Upper lobe of left lung (tissue), 6 donors: ENCODE data around the gene ANXA9. TPM values are rescaled to one million over a fixed set of nuclear protein-coding genes. Genes with fewer than 3 reads are reported as not detected.

Experiments used
- ATAC-seq, 2 donors: fragments of 200-7000 bp; cut with Tn5 transposase; one replicate each; pipeline ENCODE4 v1.9.1; 2022; ENCODE audit warnings: mild to moderate bottlenecking in 2 of 2, moderate library complexity in 2 of 2; ENCODE audit not compliant: low FRiP score in 2 of 2
- DNase-seq, 2 donors: peaks; one replicate each; pipeline ENCODE4 v3.0.0-alpha.2; 2019 to 2020
- H3K27ac ChIP-seq, 4 donors: fragments of 200-600 bp; sonication (generic); one replicate each; pipeline ENCODE4 v1.5.1; 2016 to 2019
- H3K27me3 ChIP-seq, 4 donors: fragments of 200-600 bp; sonication (generic); one replicate each; pipeline ENCODE4 v1.5.1; 2017 to 2019
- H3K36me3 ChIP-seq, 4 donors: fragments of 200-600 bp; sonication (generic); one replicate each; pipeline ENCODE4 v1.5.1; 2016 to 2019
- H3K4me1 ChIP-seq, 4 donors: fragments of 200-600 bp; sonication (generic); one replicate each; pipeline ENCODE4 v1.5.1; 2018 to 2019
- H3K4me3 ChIP-seq, 4 donors: fragments of 200-600 bp; sonication (generic); one replicate each; pipeline ENCODE4 v1.5.1; 2017 to 2019; ENCODE audit warnings: mild to moderate bottlenecking in 2 of 4, moderate library complexity in 1 of 4
- H3K9me3 ChIP-seq, 4 donors: fragments of 200-600 bp; sonication (generic); one replicate each; pipeline ENCODE4 v1.5.1; 2018 to 2019
- EP300 ChIP-seq, 4 donors: sonication (generic); formaldehyde crosslinking; IDR thresholded peaks; one replicate each; pipeline ENCODE4 v1.5.1; 2017; ENCODE audit warnings: antibody characterized with exemption in 4 of 4, control low read depth in 2 of 4
- POLR2A ChIP-seq, 4 donors: fragments of 450-650 bp; IDR thresholded peaks; one replicate each; pipeline ENCODE4 v1.5.1; 2016 to 2017; ENCODE audit warnings: antibody characterized with exemption in 4 of 4, mild to moderate bottlenecking in 2 of 4
- POLR2AphosphoS5 ChIP-seq, 2 donors: sonication (generic); formaldehyde crosslinking; IDR thresholded peaks; one replicate each; pipeline ENCODE4 v1.5.1; 2017; ENCODE audit warnings: antibody characterized with exemption in 2 of 2
- WGBS, 2 donors: methylation state at CpG; one replicate each; pipeline ENCODE4 v1.1.5; 2017 to 2018; 5-methylcytosine and 5-hydroxymethylcytosine counted together
- total RNA-seq, 6 donors: library from RNA; depleted of rRNA in 4 of 6; stranded (reverse); fragments of >200 nt in 4 of 6; gene quantifications; one replicate each; pipeline versions ENCODE4 v1.1.0 to v1.2.1, GENCODE V29; 2016 to 2021
- TF ChIP-seq, protein P1 (sequence below), 6 experiments: fragments of 450-650 bp in 4 of 6; fragments of 200-600 bp in 2 of 6; sonication (generic) in 2 of 6; IDR thresholded peaks; one replicate each; pipeline ENCODE4 v1.5.1; 2016 to 2019; ENCODE audit warnings: antibody characterized with exemption in 6 of 6
- donor health status: DM: no; HTN: no; CAD: no; lungs with moderate emphysema.
- donor health status: DM: no; HTN: yes; CAD: no; lungs with severe emphysema.

ANXA9 gene
- total RNA-seq, 6 donors from 2014 or later: 0.67 to 5.2 (median 1.2) TPM; not detected in 1

DNA sequence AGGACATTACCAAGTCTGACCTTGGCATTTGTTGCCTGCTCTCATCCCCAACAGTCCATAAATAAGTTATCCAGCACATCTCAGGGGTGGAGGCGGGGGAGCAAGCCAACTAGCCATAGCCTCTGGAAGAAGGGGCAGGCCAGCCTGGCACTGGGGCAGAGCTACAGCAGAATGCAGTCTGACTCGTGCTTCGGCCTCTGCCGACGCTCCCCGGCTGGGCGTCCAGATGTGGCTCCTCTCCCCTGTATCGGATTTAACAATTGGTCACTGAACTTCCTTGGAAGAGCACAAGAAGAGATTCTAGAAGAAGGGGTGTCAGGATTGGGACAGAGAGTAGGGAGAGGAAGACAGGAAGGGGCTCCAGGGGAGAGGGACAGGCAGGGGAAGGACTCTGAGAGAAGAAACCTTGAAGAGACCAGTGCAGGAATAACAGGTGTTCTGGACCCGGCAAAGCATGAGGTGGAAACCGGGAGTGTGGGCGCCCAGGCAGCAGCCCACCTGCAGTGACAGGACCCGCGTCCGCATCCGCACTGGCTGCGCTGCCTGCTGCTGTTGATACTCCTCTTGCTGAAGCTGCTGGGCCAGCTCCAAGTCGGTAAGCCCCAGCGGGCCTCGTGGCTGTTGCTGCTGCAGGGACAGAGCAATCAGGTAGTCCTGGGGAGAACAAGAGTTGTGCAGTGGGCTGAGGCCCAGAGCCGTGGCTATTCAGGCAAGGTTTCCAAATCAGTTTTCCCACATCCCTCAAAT lies 15.2 kb downstream of the ANXA9 start:
- no peak overlapping the region for H3K4me3 ChIP-seq
- 84 to 90% methylated on average over 18 to 20 of the region's 20 CpGs for WGBS, 2 donors
- peak in 1 of 2 donors; percentile 64 for DNase-seq
- H3K9me3 ChIP-seq: no peaks in the 10 kb centered on the region
- peaks cover 15 to 57% (median 32%) of the 10 kb centered on the region in 4 donors for H3K36me3 ChIP-seq
- H3K4me1 ChIP-seq: peaks cover 8 to 25% (median 14%) of the 10 kb centered on the region in 4 donors
- ATAC-seq: no peak
- no peaks in the 10 kb centered on the region for H3K27me3 ChIP-seq
- no peak for TF ChIP-seq POLR2A (IDR thresholded peaks at IDR 0.05)
- no peak for TF ChIP-seq POLR2AphosphoS5 (IDR thresholded peaks at IDR 0.05)
- TF ChIP-seq, protein P1, sequence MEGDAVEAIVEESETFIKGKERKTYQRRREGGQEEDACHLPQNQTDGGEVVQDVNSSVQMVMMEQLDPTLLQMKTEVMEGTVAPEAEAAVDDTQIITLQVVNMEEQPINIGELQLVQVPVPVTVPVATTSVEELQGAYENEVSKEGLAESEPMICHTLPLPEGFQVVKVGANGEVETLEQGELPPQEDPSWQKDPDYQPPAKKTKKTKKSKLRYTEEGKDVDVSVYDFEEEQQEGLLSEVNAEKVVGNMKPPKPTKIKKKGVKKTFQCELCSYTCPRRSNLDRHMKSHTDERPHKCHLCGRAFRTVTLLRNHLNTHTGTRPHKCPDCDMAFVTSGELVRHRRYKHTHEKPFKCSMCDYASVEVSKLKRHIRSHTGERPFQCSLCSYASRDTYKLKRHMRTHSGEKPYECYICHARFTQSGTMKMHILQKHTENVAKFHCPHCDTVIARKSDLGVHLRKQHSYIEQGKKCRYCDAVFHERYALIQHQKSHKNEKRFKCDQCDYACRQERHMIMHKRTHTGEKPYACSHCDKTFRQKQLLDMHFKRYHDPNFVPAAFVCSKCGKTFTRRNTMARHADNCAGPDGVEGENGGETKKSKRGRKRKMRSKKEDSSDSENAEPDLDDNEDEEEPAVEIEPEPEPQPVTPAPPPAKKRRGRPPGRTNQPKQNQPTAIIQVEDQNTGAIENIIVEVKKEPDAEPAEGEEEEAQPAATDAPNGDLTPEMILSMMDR (IDR thresholded peaks at IDR 0.05): no peak
- no peak for TF ChIP-seq EP300 (IDR thresholded peaks at IDR 0.05)
- H3K27ac ChIP-seq: no peak overlapping the region

DNA sequence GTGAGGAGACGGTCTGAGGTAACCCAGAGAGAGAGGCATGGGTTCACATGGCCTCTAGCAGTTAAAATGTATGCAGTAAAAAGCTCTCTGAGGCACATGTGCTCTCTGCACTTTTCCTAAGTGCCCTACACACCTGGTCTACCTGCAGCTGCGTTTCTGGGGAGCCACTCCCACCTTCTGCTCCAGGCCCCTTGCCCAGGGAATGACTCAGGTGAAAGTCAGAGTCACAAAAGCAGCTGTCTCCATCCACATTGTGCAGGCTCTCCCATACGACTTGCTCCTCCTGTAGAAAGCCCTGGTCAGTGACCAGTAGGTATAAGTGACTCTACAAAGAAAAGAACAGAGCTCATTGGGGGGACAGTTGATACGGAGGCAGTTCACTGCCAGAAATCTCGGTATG lies 15.9 kb downstream of the ANXA9 start:
- no peak overlapping the region for H3K27ac ChIP-seq
- WGBS, 2 donors: 66 to 100% methylated on average over 3 to 5 of the region's 5 CpGs
- DNase-seq (no peak), ATAC-seq (no peak)
- TF ChIP-seq POLR2A (IDR thresholded peaks at IDR 0.05) (no peak), POLR2AphosphoS5 (IDR thresholded peaks at IDR 0.05) (no peak), EP300 (IDR thresholded peaks at IDR 0.05) (no peak)
- TF ChIP-seq, protein P1 (IDR thresholded peaks at IDR 0.05): no peak
- H3K4me1 ChIP-seq: peaks cover 14 to 31% (median 20%) of the 10 kb centered on the region in 4 donors
- no peak overlapping the region for H3K4me3 ChIP-seq
- peaks cover 15 to 57% (median 32%) of the 10 kb centered on the region in 4 donors for H3K36me3 ChIP-seq
- H3K9me3 ChIP-seq: no peaks in the 10 kb centered on the region
- no peaks in the 10 kb centered on the region for H3K27me3 ChIP-seq

DNA sequence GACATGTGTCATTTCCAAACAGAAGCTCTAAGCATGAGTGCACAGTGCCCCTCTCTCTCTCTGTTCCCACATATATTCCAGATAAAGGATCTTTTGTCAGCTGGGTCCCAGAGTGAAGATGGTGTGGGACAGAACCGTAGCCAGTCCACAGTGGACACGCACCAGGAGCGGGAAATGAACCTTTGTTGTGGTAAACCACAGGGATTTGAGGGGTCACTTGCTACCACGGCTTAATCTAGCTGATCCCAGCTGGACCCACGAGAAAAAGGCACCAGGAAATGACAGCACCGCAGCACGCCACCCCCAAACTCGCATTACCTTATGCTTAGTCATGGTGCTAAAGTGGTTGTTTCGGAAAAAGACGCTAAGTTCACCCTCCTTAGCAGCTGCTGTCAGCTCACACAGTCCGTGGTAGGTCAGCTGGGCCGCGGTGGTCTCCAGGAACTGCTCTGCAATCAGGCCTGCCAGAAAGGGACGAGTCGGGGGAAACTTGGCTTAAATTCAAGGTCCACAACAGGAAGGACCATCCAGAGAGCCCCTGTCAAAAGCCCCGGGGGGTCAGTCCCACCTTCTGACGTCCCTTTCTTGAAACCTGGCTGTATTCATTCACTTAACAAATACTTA lies 17.1 kb downstream of the ANXA9 start:
- Histone ChIP-seq H3K9me3 (no peaks in the 10 kb centered on the region), H3K4me1 (peaks cover 25 to 43% (median 32%) of the 10 kb centered on the region in 4 donors), H3K27ac (no peak overlapping the region), H3K4me3 (no peak overlapping the region), H3K36me3 (peaks cover 15 to 57% (median 32%) of the 10 kb centered on the region in 4 donors), H3K27me3 (no peaks in the 10 kb centered on the region)
- TF ChIP-seq, protein P1 (IDR thresholded peaks at IDR 0.05): no peak
- TF ChIP-seq POLR2A (IDR thresholded peaks at IDR 0.05) (no peak), EP300 (IDR thresholded peaks at IDR 0.05) (no peak), POLR2AphosphoS5 (IDR thresholded peaks at IDR 0.05) (no peak)
- ATAC-seq (no peak), DNase-seq (peak in 1 of 2 donors; percentile 30)
- WGBS, 2 donors: 67 to 72% methylated on average over 14 to 17 of the region's 17 CpGs

DNA sequence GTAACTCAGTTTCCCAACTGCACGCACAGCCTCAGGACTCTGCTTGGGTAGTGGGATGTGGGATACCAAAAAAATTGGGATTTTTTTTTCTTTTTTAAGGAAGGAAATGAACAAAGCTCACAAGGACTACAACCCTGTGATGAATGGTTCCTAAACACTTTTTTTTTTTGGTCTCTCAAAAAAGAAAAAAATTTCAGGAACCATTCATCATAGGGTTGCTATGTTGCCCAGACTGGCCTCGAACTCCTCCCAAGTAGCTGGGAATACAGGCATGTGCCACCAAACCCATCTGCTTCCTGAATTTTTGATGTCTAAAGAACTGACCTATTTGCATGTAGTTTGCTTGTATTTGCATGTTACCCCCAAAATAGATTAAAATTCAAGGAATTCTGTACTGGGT lies 17.8 kb downstream of the ANXA9 start:
- H3K4me1 ChIP-seq: peaks cover 32 to 51% (median 40%) of the 10 kb centered on the region in 4 donors
- TF ChIP-seq POLR2A (IDR thresholded peaks at IDR 0.05) (no peak), POLR2AphosphoS5 (IDR thresholded peaks at IDR 0.05) (no peak), EP300 (IDR thresholded peaks at IDR 0.05) (no peak)
- TF ChIP-seq, protein P1 (IDR thresholded peaks at IDR 0.05): no peak
- H3K36me3 ChIP-seq: peaks cover 15 to 57% (median 32%) of the 10 kb centered on the region in 4 donors
- DNase-seq (no peak), ATAC-seq (no peak)
- no peak overlapping the region for H3K4me3 ChIP-seq
- H3K9me3 ChIP-seq: no peaks in the 10 kb centered on the region
- 85 to 92% methylated on average over 2 of the region's 2 CpGs for WGBS, 2 donors
- H3K27me3 ChIP-seq: no peaks in the 10 kb centered on the region
- no peak overlapping the region for H3K27ac ChIP-seq
